T-helper 1 cell treated with Interleukin-12 subunit alpha and Interleukin-12 subunit beta and Interleukin-4 antibody, amounts not matched to agents 30 ng/mL and 1 ng/mL, for 36 hours (primary cell): Measurements from ENCODE around the gene CDKAL1. TPM values are rescaled to one million over a fixed set of nuclear protein-coding genes. Genes with fewer than 3 reads are reported as not detected.
"Not testable (repeated sequence)": the region's sequence is repeated elsewhere in the genome, so short reads cannot be mapped to it uniquely, and the experiment has no call there.

Experiments used
- intact Hi-C: fragments of 100-400 bp; cut with micrococcal nuclease; formaldehyde crosslinking; loops from one replicate; pipeline ENCODE4 v1.15.1; 2024
- total RNA-seq: library from RNA; stranded (reverse); gene quantifications from 2 replicates; pipeline ENCODE4 v1.2.3, GENCODE V29; 2022

Gene CDKAL1
- total RNA-seq, 1 donor from 2014 or later = 30.6 TPM

DNA sequence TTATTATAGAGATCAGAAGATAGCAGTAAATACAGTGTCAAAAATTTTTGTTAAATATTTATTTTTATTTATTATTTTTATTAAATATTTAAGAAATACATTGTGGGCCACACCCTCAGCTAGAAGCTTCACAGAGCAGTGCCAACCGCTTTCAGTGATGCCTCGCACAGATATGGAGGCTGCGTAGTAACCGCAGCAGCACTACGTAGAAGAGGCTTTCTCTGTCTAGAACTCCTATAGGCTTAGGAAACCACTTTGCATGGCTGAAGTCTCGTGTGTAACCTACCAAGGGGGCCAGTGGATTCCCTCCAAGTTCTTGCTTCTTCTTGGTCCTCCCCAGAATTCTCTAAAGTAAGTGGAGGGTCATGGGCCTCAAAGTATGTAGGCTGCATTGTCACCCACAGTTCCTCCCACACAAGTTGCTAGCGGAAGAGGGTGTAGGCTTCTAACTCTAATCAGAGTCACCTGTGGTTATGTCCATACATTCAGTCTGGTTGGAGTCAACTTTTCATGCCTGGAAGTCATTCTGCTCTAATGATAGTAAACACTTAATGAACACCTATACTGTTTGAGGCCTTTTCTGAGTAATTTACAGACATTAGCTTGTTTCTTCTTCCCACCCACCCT, 285.6 kb downstream of the CDKAL1 start:
- intact Hi-C loops = no loop called here

DNA sequence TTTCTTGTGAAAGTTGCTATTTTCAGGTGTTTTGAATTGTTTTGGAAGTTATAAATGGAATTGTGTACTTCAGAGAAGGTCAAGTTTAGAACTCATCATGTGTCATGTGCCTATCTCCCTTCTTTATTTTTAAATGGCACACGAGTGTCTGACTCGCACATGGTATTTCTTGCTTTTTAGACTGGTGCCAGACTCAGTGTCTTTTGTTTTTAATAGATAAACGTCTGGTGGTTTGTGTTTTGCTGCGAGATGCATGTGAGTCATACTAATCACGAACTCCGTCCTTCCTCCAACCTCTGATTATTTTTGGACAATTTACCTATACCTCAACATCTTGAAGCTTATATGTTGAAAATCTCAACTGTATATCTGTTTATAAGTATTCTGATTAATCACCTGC, 292.1 kb downstream of the CDKAL1 start:
- intact Hi-C loops = no loop called here

DNA sequence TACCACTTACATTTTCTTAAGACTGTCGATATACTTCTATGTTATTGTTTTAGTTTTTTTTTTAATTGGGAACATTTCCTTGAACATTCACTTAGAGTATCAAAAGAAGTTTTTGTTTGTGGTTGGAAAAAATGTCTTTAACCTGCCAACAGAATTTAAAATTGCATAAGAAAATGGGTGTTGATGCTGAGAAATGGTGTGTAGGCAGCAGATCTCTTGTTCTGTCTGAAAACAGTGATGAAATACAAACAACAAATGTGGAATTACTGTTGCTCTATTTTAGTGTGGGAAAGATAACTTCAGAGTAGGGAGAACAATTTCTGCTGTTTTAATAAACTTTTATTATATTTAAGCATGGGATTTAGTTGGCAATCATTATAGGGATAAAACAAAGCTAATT, 293.5 kb downstream of the CDKAL1 start:
- intact Hi-C loops = no loop called here

DNA sequence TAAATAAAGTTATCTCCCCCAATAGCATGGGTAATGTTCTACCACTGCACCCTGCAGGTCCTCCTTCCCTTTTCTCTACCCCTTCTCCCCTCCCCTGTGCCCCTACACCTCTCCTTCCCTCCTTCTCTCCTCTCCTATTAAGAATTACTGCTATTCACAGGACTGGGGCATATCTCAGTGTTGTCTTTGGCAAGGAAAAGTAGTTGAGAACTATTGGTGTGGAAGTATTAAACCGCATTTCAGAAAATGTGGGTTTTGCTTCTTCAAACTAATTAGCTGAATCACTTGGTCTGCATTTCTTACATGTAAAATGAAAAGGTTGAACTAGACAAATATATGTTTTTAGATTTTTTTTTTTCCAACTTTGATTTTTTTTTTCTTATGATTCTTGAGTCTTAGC, 296.3 kb downstream of the CDKAL1 start:
- intact Hi-C loops = no loop called here

DNA sequence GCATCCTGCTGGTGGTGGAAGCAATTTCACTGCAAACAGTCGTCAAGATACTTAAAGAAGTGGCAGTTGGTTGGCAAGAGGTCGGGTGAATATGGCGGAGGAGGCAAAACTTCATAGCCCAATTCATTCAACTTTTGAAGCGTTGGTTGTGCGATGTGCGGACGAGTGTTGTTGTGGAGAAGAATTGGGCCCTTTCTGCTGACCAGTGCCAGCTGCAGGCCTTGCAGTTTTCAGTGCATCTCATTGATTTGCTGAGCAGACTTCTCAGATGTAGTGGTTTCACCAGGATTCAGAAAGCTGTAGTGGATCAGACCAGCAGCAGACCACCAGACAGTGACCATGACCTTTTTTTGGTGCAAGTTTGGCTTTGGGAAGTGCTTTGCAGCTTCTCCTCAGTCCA, 297.0 kb downstream of the CDKAL1 start:
- intact Hi-C loops = not testable (repeated sequence)

DNA sequence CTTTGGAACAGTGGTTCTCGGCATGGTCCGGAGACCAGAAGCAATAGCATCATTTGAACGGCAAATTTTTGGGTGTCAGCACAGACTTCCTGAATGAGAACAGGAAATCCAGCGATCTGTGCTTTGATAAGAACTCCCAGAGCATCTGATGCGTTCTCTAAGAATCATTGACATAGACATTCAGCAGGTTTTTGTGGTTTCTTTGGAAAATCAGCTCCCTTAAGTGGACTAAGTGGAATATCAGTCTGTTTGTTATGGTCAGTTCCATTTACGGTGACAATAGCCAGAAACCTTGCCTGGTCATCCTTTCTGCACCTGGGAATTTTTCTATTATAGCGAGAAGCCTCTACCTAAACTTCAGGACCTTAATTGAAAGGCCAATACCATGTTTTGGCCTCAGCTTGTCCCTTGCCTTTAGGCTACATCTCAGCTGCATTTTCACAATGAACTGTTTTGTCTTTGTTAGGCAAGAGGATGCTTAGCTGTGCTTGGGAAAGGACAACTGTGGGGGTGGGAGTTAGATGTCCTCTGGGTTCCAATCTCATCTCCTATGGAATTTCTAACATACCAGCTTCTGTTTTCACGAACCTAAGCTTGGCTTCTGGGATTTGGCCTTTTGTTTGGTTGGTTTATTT, 299.7 kb downstream of the CDKAL1 start:
- intact Hi-C loops = no loop called here

DNA sequence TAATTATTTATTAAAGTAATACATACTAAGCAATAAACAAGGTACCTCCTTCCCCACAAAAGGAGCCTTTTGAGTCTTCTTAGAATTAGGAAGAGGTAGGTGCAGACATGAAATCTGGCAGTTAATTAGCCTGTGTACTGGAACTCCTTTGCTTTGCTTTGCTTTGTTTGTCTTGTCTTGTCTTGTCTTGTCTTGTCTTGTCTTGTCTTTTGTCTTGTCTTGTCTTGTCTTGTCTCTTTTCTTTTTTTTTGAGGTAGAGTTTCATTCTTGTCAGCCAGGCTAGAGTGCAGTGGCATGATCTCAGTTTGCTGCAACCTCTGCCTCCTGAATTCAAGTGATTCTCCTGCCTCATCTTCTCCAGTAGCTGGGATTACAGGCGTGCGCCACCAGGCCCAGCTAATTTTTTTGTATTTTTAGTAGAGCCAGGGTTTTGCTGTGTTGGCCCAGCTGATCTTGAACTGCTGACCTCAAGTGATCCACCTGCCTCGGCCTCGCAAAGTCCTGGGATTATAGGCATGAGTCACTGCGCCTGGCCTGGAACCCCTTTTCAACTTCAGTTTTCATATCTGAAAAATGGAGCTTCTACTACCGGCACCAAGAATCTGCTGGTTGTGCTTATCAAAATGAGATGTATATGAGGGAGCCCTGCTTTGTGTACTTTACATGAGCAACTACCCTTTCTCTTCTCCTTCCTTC, 301.2 kb downstream of the CDKAL1 start:
- intact Hi-C loops = no loop called here

DNA sequence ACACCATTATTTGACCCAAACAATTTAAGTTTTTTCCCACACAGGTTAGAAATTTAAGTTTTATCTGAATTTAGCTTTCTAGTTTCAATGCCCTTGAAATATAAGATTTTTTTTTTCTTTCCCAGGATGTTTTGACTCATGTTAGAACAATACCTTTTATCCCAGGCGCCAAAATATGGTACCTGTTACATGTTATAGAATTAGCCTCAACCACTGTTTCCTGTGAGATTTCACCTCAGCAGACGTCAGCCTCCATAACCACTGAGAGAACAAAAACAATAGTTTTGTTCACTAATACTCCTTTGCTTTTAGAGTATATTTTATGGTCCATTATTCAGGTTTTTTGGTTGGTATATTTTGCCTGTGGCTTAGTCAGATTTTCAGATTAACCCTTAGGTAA, 302.9 kb downstream of the CDKAL1 start:
- intact Hi-C loops = no loop called here

DNA sequence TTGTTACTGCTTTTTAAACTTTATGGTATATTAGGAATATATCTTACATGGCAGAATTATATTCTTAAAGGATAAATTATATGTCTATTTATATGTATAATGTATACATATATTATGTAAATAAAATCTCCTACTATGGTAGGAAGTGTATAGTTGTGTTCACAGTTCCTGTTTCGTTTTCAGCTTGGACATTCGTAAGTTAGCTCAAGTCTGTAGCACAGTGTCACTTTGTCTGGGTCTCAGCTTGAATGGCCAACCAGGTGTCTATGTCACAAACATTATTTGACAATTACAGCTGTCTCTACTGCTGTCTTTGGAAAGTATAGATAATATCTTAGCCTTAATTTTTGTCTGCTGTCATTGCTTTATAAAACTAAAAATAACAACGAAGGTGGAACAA, 303.9 kb downstream of the CDKAL1 start:
- intact Hi-C loops = no loop called here

DNA sequence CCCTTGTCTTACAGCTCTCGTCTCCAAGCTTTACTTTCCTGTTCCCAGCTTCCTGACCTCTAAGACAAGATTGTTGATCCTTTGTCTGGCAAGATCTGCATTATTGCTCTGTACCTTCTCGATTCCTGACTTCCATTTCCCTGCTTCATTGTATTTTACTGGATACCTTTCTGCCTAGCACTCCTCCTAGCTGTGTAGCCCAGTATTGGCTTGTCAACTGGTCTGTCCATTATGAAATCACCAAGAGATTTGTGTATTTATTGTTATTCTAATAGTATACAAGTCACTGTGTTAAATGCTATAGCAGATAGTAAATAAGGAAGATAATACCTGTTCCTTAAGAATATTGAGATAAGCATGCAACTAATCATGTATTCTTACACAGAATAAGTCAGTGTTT, 305.4 kb downstream of the CDKAL1 start:
- intact Hi-C loops = no loop called here

DNA sequence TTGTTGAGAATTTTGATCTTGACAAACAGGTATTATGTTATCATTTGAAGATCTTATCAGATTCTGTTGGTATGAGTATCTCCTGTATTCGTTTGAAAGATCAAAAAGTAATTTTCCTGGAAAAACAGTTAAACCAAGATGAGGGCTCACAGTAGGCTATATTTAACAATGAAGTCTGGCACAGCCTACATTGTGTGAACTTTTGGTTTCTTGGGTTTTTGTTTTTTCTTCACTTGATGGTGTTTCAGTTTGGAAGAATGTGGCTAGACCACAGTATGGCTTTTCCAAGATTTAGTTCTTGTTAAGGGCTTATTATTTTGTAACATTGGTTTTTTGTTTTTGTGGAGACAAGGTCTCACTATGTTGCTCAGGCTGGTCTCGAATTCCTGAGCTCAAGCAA, 306.4 kb downstream of the CDKAL1 start:
- intact Hi-C loops = no loop called here

DNA sequence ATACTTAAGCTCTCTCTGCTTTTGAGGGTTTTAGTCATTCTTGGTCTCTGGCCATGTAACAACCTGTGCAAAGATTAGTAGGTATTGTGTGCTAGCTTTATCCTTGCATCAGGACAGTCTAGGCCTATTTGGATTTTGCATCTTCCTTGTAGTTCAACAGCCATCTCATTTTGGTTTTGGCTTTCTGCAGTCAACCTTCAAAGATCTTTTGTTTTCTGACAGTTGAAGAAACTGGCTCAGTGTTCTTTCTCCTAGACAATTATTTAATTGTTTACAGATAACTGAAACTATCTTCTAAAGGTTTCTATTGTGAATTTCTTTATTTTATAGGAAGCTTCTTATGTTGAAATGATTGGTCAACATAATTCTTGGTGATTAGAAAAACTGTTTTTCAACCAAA, 307.5 kb downstream of the CDKAL1 start:
- intact Hi-C loops = no loop called here

DNA sequence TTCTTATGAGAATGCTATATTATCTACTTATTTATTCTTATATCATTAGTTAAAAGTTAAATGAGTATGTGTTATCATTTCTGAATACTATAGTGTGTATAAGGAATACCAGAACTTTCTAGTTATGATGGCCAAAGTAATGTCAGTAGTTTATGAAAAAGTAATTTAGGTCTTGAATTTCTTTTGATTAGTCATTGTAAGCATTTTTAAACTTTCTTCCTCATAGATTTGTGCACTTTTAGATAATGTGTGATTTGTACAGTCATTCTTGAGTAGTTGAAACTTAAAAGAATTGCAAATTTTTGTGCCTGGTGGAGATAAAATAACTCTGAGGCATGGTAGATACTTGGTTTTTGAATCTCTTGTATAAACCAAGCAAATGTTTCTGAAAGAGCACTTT, 311.3 kb downstream of the CDKAL1 start:
- intact Hi-C loops = no loop called here

DNA sequence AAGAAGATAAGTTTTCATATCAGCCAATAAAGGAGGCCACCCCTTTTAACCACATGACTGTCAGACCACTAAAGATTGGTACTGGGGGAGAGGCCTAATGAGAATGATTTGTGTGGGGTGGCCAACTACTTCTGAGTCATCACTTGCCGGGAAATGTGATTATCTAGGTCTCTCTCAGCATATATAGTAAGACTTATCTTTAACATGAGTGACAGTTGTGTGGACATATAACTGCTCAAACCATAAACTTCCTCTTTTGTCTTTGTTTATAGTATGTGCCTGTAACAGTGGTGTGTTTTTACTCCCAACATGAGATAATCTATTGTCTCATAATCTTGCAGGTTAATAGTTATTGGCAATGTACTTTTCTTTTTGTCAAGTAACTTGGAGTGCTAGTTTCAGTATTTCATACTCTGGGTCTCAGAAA, 312.4 kb downstream of the CDKAL1 start:
- intact Hi-C loops = no loop called here

DNA sequence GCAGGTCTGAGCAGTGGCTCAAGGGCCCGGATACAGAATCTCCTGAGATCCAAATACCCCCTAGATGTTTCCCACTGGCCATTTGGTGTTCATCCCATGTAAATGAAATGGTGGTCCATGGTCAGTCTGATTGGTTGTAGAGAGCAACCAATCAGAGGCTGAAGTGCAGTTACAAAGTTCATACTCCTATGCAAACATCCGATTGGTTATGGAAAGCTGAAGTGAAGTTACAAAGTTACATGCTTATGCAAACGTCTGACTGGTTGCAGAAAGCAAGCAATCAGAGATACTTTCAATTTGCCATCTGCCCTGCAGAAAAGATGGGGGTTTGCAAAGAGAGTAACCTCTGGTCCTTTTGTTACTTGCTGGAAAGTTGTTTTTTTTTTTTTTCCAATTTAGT, 313.6 kb downstream of the CDKAL1 start:
- intact Hi-C loops = no loop called here

DNA sequence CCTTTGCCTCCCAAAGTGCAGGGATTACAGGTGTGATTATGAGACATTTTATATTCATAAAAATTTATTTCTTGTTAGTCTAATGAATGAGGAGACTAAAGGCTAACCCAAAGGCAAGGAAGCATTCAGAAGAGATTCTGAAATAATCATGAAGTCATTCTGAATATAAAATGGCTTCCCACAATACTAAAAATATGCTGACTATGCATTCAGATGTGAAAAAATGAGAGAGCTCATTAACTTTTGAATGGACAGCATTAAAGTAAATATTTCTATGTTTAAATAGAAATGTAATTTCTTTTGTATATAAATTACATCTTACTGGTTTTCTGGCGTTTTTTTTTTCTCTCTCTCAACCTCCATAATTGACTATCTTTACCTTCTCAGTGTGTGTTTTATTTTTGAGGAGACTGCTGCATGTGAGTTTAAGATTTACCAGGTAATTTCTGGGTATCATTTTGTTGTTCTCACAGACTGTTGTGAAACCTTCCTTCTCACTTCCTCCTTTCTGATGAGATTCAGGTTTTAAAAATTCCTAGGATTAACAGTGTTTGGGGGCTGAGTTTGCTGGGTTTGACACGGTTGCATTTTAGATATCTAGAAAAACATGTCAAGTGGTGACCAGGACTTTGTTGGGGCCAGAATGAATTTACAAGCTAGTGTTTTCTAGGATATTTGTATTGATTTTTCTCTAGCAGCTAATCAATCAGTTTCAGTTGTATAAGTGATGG, 316.6 kb downstream of the CDKAL1 start:
- intact Hi-C loops = no loop called here

DNA sequence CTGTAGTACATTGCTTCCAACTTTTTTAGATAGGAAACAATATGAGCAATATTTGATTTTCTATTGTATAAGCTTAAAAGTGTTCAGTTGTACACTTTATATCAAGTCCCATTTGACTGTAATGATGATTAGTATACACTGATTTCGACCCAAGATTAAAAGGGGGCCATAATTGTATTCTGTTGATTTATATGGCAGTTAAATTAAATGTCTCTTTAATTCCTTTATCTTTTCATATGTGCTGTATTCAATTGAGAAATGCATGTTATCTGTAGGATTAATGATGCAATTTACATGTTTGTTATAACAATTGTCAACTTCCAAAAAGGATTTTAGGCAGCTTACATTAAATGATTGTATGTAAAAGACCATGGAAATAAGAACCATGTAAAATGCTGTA, 317.5 kb downstream of the CDKAL1 start:
- intact Hi-C loops = no loop called here

DNA sequence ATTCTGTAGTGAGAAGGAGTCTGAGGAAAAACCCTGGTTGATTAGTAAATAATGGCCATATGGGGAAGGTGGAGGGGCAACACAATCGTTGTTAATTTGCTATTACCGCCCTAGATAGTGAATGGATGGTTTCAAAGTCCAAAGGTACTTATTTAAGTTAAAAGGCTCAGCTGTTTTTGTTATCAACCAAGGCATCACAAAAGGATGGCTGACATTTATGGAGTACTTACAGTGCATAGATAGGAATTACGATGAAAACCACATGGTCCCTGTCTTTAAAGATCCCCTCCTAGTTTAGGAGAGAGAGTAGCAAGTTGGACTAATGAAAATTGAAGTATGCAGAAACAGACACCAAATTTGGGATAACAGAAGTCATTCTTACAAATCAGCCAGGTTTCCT, 319.6 kb downstream of the CDKAL1 start:
- intact Hi-C loops = no loop called here

DNA sequence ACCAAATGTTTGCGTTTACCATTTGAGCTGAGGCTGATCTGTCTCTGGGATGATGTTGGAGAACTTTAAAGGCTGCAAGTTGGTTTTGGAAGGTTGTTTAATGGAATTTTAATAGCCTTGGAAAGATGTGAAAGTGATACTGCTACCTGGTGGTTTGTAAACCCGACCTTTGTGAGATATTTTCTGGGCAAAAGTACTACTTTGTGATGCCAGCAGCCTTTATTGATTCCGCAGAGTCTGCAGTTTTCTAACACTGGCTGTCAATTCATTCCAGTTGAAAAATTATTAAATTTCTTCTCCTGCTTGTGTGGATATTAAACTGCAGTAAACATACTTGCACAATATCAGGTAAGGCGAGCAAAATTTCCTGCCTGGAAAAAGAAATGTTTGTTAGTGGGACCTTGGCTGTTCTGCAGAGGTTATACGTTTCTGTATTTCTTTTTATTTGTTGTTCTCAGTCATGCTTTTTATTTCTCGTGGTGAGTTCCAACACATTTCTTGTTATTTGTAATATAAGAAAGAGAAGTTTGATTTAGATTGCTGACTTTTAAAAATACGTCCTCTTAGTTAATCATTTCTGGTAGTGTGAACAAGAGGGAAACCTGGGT, 322.5 kb downstream of the CDKAL1 start:
- intact Hi-C loops = no loop called here

DNA sequence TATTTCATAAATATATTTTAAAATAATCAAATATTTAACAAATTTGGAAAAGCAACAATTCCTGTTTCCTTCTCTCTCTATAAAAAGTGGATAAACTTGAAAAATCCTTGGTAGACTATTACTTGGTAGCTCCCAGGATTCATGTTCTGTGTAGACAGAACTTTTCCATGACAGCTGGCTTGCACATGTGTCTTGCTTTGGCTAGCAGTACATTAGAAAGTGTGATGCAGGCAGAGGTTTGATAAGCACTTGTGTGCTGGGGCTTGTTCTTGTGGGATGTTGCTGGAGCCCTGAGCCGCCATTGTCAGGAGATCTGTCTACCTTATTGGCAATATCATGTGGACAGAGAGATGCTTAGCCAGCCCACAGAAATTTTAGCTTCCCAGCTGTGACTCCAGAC, 327.2 kb downstream of the CDKAL1 start:
- intact Hi-C loops = no loop called here

DNA sequence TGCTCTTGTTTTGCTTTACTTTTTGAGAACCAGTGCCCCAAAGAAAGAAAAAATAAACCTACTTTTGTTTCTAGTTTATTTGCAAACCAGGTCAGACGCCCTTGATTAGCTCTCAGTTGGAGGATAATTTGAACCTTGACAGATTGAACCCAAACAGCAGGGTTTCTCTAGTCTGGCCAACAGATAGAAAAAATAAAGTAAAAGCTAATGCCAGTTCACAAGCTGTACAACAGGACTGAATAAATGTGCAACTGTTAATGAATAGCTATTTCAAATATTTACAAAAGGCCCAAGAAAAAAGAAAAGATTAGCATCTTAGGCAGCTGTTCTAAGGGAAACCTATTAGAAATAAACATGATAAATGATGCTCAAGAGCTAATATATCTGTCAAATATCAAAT, 331.8 kb downstream of the CDKAL1 start:
- intact Hi-C loops = no loop called here
